A673 (cell line): ENCODE results near the gene C1orf50. TPM values are rescaled to one million over a fixed set of nuclear protein-coding genes. Genes with fewer than 3 reads are reported as not detected.

Experiments used
- BruUV-seq: library from RNA; stranded (reverse); fragments of 400-500 nt; replicated peaks from 2 replicates; lab custom pipeline; 2021; lab: Mats Ljungman, UMichigan
- CTCF ChIA-PET: fragments of 300-600 bp; sonication (Branson Sonifier 250); formaldehyde crosslinking; loops from one replicate; lab custom pipeline; 2022; ENCODE audit warnings: antibody characterized with exemption; lab: Charles Lee
- POLR2A ChIA-PET: fragments of 300-600 bp; sonication (Branson Sonifier 250); formaldehyde crosslinking; loops from one replicate; lab custom pipeline; 2022; ENCODE audit warnings: antibody characterized with exemption; ENCODE audit not compliant: low non-redundant PET; lab: Charles Lee
- DNase-seq: peaks from one replicate; pipeline ENCODE4 v3.0.0-alpha.2; 2015; ENCODE audit warnings: low spot score
- H3K27ac ChIP-seq: fragments of 200-600 bp; sonication (generic); 2 replicates; pipeline ENCODE4 v1.5.1; 2016; ENCODE audit warnings: mixed run types, low read depth, mild to moderate bottlenecking, mixed read lengths, antibody characterized with exemption, low read length; ENCODE audit not compliant: poor library complexity, severe bottlenecking
- H3K27me3 ChIP-seq: fragments of 200-600 bp; sonication (generic); replicated peaks from 2 replicates; pipeline ENCODE4 v1.6.1; 2017; ENCODE audit warnings: mixed run types, low read depth, mild to moderate bottlenecking, mixed read lengths, antibody characterized with exemption, low read length; ENCODE audit not compliant: insufficient read depth, poor library complexity
- H3K36me3 ChIP-seq: fragments of 200-600 bp; sonication (generic); 2 replicates; pipeline ENCODE4 v1.6.1; 2016; ENCODE audit warnings: mixed run types, mild to moderate bottlenecking, mixed read lengths, antibody characterized with exemption, low read length; ENCODE audit not compliant: insufficient read depth, poor library complexity, severe bottlenecking
- H3K4me1 ChIP-seq: fragments of 200-600 bp; sonication (generic); 2 replicates; pipeline ENCODE4 v1.6.1; 2017; ENCODE audit warnings: mixed run types, mild to moderate bottlenecking, mixed read lengths, antibody characterized with exemption, low read length; ENCODE audit not compliant: insufficient read depth, poor library complexity, severe bottlenecking
- H3K4me3 ChIP-seq: fragments of 200-600 bp; sonication (generic); 2 replicates; pipeline ENCODE4 v1.5.1; 2016; ENCODE audit warnings: low read depth, mixed run types, mild to moderate bottlenecking, mixed read lengths, low read length; ENCODE audit not compliant: poor library complexity, severe bottlenecking
- H3K9me3 ChIP-seq: fragments of 200-600 bp; sonication (generic); 2 replicates; pipeline ENCODE4 v1.6.1; 2016; ENCODE audit warnings: mixed run types, low read depth, mild to moderate bottlenecking, mixed read lengths, antibody characterized with exemption, low read length; ENCODE audit not compliant: poor library complexity, severe bottlenecking
- CTCF ChIP-seq: fragments of 300-800, 200-600 bp; sonication (generic); conservative IDR thresholded peaks from 2 replicates; pipeline ENCODE4 v1.5.1; 2017; ENCODE audit warnings: low read depth, mild to moderate bottlenecking, antibody characterized with exemption, low read length, moderate library complexity, mixed read lengths
- EZH2 ChIP-seq: fragments of 200-600 bp; sonication (generic); IDR thresholded peaks from 2 replicates; pipeline ENCODE4 v1.6.1; 2017; ENCODE audit warnings: borderline replicate concordance, low read depth, mild to moderate bottlenecking, mixed read lengths, antibody characterized with exemption, low read length; ENCODE audit not compliant: poor library complexity, severe bottlenecking
- intact Hi-C: fragments of 100-400 bp; cut with micrococcal nuclease; formaldehyde crosslinking; loops from one replicate; pipeline ENCODE4 v1.10.0; 2022; ENCODE audit not compliant: unreplicated experiment
- total RNA-seq: library from RNA; stranded (reverse); gene quantifications from 2 replicates; pipeline ENCODE4 v1.2.3, GENCODE V29; 2021

C1orf50 gene
- total RNA-seq, 1 experiment from 2014 or later: 13.1 TPM

GRCh38 chr1:42745851-42746250 lies 21.2 kb upstream of the C1orf50 start:
- no peaks in the 10 kb centered on the region for H3K27me3 ChIP-seq
- no peaks in the 10 kb centered on the region for H3K9me3 ChIP-seq
- no peak overlapping the region for H3K4me3 ChIP-seq
- BruUV-seq: no TSS peak
- peaks cover 2% of the 10 kb centered on the region for H3K4me1 ChIP-seq
- CTCF ChIA-PET: interaction anchor here (1.4 kb wide), 1 partner anchor 168 kb away, joined by 6 read pairs; no protein-coding TSS in a partner anchor
- H3K36me3 ChIP-seq: peaks cover 35% of the 10 kb centered on the region
- no peak for DNase-seq
- no peak overlapping the region for H3K27ac ChIP-seq
- POLR2A ChIA-PET: no interaction called here
- intact Hi-C loops: loop anchor here (10.0 kb wide), 1 partner anchor 401 kb away; no protein-coding TSS in a partner anchor
- no peak for TF ChIP-seq EZH2
- TF ChIP-seq CTCF: no peak

GRCh38 chr1:42746436-42747105 lies 20.5 kb upstream of the C1orf50 start:
- H3K27ac ChIP-seq: no peak overlapping the region
- no peaks in the 10 kb centered on the region for H3K9me3 ChIP-seq
- no peak for DNase-seq
- no peaks in the 10 kb centered on the region for H3K27me3 ChIP-seq
- intact Hi-C loops: loop anchor here (1.0 to 10.0 kb wide), 2 partner anchors 168 to 402 kb away; no protein-coding TSS in a partner anchor
- TF ChIP-seq CTCF (no peak), EZH2 (no peak)
- peaks cover 35% of the 10 kb centered on the region for H3K36me3 ChIP-seq
- H3K4me1 ChIP-seq: no peaks in the 10 kb centered on the region
- no TSS peak for BruUV-seq
- H3K4me3 ChIP-seq: no peak overlapping the region
- ChIA-PET POLR2A (no interaction called here), CTCF (interaction anchor here (1.4 kb wide), 1 partner anchor 168 kb away, joined by 6 read pairs; no protein-coding TSS in a partner anchor)

- BruUV-seq: no TSS peak
- POLR2A ChIA-PET: no interaction called here
- H3K9me3 ChIP-seq: no peaks in the 10 kb centered on the region
- peak; percentile 76 for TF ChIP-seq CTCF
- no peak for TF ChIP-seq EZH2
- intact Hi-C loops: loop anchor here (1.0 to 10.0 kb wide), 2 partner anchors 169 to 402 kb away; no protein-coding TSS in a partner anchor
- no peak overlapping the region for H3K27ac ChIP-seq
- no peaks in the 10 kb centered on the region for H3K27me3 ChIP-seq
- H3K4me3 ChIP-seq: no peak overlapping the region
- no peaks in the 10 kb centered on the region for H3K4me1 ChIP-seq
- peaks cover 41% of the 10 kb centered on the region for H3K36me3 ChIP-seq
- CTCF ChIA-PET: interaction anchor here (1.4 kb wide), 1 partner anchor 169 kb away, joined by 6 read pairs; no protein-coding TSS in a partner anchor
- peak; percentile 61 for DNase-seq
Observed at GRCh38 chr1:42747125-42747524, 19.9 kb upstream of the C1orf50 start.
